ENCODE results near the gene SDS.

Gene SDS

GRCh38 chr12:113432986-113433385 is 29.3 kb upstream of the SDS start:
- Histone ChIP-seq H3K9me3 (no peaks in the 10 kb centered on the region), H3K36me3 (no peaks in the 10 kb centered on the region), H3K4me1 (no peaks in the 10 kb centered on the region), H3K4me3 (ENCODE audit: low read depth, low read length) (no peak overlapping the region), H3K27me3 (peaks cover 2% of the 10 kb centered on the region)
- TF ChIP-seq CTCF (IDR thresholded peaks at IDR 0.05; ENCODE audit: low read depth, low read length) = no peak
- no peak for DNase-seq

- Histone ChIP-seq H3K36me3 (no peaks in the 10 kb centered on the region), H3K4me1 (no peaks in the 10 kb centered on the region), H3K27me3 (no peaks in the 10 kb centered on the region; the same call in 1 of the 2 replicates), H3K4me3 (ENCODE audit: low read depth, low read length) (no peak overlapping the region), H3K9me3 (no peaks in the 10 kb centered on the region)
- TF ChIP-seq CTCF (IDR thresholded peaks at IDR 0.05; ENCODE audit: low read depth, low read length) = no peak
- no peak for DNase-seq
Observed at GRCh38 chr12:113428482-113428881, 24.8 kb upstream of the SDS start.

- Histone ChIP-seq H3K4me1 (no peaks in the 10 kb centered on the region), H3K36me3 (no peaks in the 10 kb centered on the region), H3K4me3 (ENCODE audit: low read depth, low read length) (no peak overlapping the region), H3K9me3 (no peaks in the 10 kb centered on the region), H3K27me3 (no peaks in the 10 kb centered on the region; the same call in 1 of the 2 replicates)
- DNase-seq = no peak
- no peak for TF ChIP-seq CTCF (IDR thresholded peaks at IDR 0.05; ENCODE audit: low read depth, low read length)
Observed at GRCh38 chr12:113427882-113428281, 24.2 kb upstream of the SDS start.

GRCh38 chr12:113425960-113426453 is 22.3 kb upstream of the SDS start:
- H3K4me1 ChIP-seq = no peaks in the 10 kb centered on the region
- H3K36me3 ChIP-seq = no peaks in the 10 kb centered on the region
- no peaks in the 10 kb centered on the region for H3K9me3 ChIP-seq
- TF ChIP-seq CTCF (IDR thresholded peaks at IDR 0.05; ENCODE audit: low read depth, low read length) = no peak
- DNase-seq = no peak
- H3K4me3 ChIP-seq (ENCODE audit: low read depth, low read length) = no peak overlapping the region
- H3K27me3 ChIP-seq = no peaks in the 10 kb centered on the region; the same call in 1 of the 2 replicates

- TF ChIP-seq CTCF (IDR thresholded peaks at IDR 0.05; ENCODE audit: low read depth, low read length) = peak; percentile 89
- no peaks in the 10 kb centered on the region; the same call in 1 of the 2 replicates for H3K27me3 ChIP-seq
- H3K9me3 ChIP-seq = no peaks in the 10 kb centered on the region
- no peaks in the 10 kb centered on the region for H3K4me1 ChIP-seq
- peak; percentile 60 for DNase-seq
- H3K4me3 ChIP-seq (ENCODE audit: low read depth, low read length) = no peak overlapping the region
- no peaks in the 10 kb centered on the region for H3K36me3 ChIP-seq
Observed at GRCh38 chr12:113424915-113425823, 21.5 kb upstream of the SDS start.

- Histone ChIP-seq H3K9me3 (no peaks in the 10 kb centered on the region), H3K4me3 (ENCODE audit: low read depth, low read length) (no peak overlapping the region), H3K36me3 (no peaks in the 10 kb centered on the region), H3K4me1 (no peaks in the 10 kb centered on the region), H3K27me3 (no peaks in the 10 kb centered on the region; the same call in 1 of the 2 replicates)
- no peak for TF ChIP-seq CTCF (IDR thresholded peaks at IDR 0.05; ENCODE audit: low read depth, low read length)
- no peak for DNase-seq
Observed at GRCh38 chr12:113424456-113424855, 20.8 kb upstream of the SDS start.

All from BE2C (cell line).